HUES64 (cell line): ENCODE results near the gene DGKI.
"Not testable (repeated sequence)": the region's sequence is repeated elsewhere in the genome, so short reads cannot be mapped to it uniquely, and the experiment has no call there.

Source experiments
- H3K27ac ChIP-seq: 2 replicates; pipeline ENCODE4 v1.7.0; 2013; ENCODE audit warnings: low read depth, low read length, inconsistent platforms
- H3K27me3 ChIP-seq: 2 replicates; pipeline ENCODE4 v1.6.1; 2013; ENCODE audit warnings: mild to moderate bottlenecking, low read length; ENCODE audit not compliant: insufficient read depth
- H3K36me3 ChIP-seq: 2 replicates; pipeline ENCODE4 v1.6.1; 2013; ENCODE audit warnings: mild to moderate bottlenecking, low read length; ENCODE audit not compliant: insufficient read depth
- H3K4me1 ChIP-seq: 2 replicates; pipeline ENCODE4 v1.6.1; 2013; ENCODE audit warnings: mild to moderate bottlenecking, low read length, moderate library complexity; ENCODE audit not compliant: insufficient read depth
- H3K4me3 ChIP-seq: 2 replicates; pipeline ENCODE4 v1.5.1; 2013; ENCODE audit warnings: mild to moderate bottlenecking, low read length, moderate library complexity
- H3K9ac ChIP-seq: 2 replicates; pipeline ENCODE4 v1.6.1; 2013; ENCODE audit warnings: mild to moderate bottlenecking, low read depth, low read length
- H3K9me3 ChIP-seq: 2 replicates; pipeline ENCODE4 v1.6.1; 2013; ENCODE audit warnings: low read depth, low read length; ENCODE audit not compliant: insufficient read depth
- WGBS: fragments of 150-250, 120-280 bp; methylation state at CpG from one replicate; pipeline ENCODE4 v1.1.7; 2013; ENCODE audit warnings: missing lambda C conversion rate; 5-methylcytosine and 5-hydroxymethylcytosine counted together

Gene DGKI

GRCh38 chr7:137458399-137458798 is 388.4 kb downstream of the DGKI start:
- Histone ChIP-seq H3K4me3 (no peak overlapping the region), H3K36me3 (no peaks in the 10 kb centered on the region)
- WGBS = 96% methylated on average over 2 of the region's 2 CpGs

GRCh38 chr7:137454767-137455166 is 392.0 kb downstream of the DGKI start:
- no peaks in the 10 kb centered on the region for H3K27me3 ChIP-seq
- H3K9me3 ChIP-seq = no peaks in the 10 kb centered on the region
- H3K9ac ChIP-seq = no peak overlapping the region
- no peak overlapping the region for H3K4me3 ChIP-seq
- no peaks in the 10 kb centered on the region for H3K4me1 ChIP-seq
- 84% methylated on average over 6 of the region's 6 CpGs for WGBS
- H3K36me3 ChIP-seq = no peaks in the 10 kb centered on the region
- H3K27ac ChIP-seq = no peak overlapping the region

More at GRCh38 chr7:137458399-137458798, 388.4 kb downstream of the DGKI start:
- Histone ChIP-seq H3K4me1 (no peaks in the 10 kb centered on the region), H3K9me3 (no peaks in the 10 kb centered on the region), H3K27ac (no peak overlapping the region), H3K9ac (no peak overlapping the region), H3K27me3 (no peaks in the 10 kb centered on the region)

- Histone ChIP-seq H3K36me3 (no peaks in the 10 kb centered on the region), H3K9ac (no peak overlapping the region), H3K27me3 (no peaks in the 10 kb centered on the region), H3K4me3 (no peak overlapping the region), H3K4me1 (no peaks in the 10 kb centered on the region), H3K9me3 (no peaks in the 10 kb centered on the region), H3K27ac (no peak overlapping the region)
- WGBS = 26% methylated on average over 4 of the region's 5 CpGs
Measured at GRCh38 chr7:137454246-137454724, 392.5 kb downstream of the DGKI start.

GRCh38 chr7:137453356-137453755 is 393.4 kb downstream of the DGKI start:
- no peaks in the 10 kb centered on the region for H3K4me1 ChIP-seq
- H3K27ac ChIP-seq = no peak overlapping the region
- no peak overlapping the region for H3K4me3 ChIP-seq
- no peaks in the 10 kb centered on the region for H3K36me3 ChIP-seq
- H3K9ac ChIP-seq = no peak overlapping the region
- H3K27me3 ChIP-seq = no peaks in the 10 kb centered on the region
- no peaks in the 10 kb centered on the region for H3K9me3 ChIP-seq
- 83% methylated on average over 1 of the region's 2 CpGs for WGBS

DNA sequence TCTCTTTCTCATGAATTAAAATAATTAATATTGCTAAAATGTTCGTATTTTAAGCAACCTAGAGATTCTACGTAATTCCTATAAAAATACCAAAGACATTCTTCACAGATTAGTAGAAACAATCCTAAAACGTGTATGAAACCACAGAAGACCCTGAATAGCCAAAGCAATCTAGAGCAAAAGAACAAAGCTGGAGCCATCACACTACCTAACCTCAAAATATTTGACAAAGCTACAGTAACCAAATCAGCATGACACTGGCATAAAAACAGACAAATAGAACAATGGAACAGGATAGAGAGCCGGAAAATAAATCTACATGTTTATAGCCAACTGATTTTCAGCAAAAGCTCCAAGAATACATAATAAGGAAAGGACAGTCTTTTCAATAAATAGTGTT is 397.8 kb downstream of the DGKI start:
- Histone ChIP-seq H3K36me3 (no peaks in the 10 kb centered on the region), H3K9me3 (no peaks in the 10 kb centered on the region), H3K9ac (no peak overlapping the region), H3K27me3 (no peaks in the 10 kb centered on the region), H3K4me3 (no peak overlapping the region), H3K27ac (no peak overlapping the region), H3K4me1 (no peaks in the 10 kb centered on the region)
- 97% methylated on average over 4 of the region's 4 CpGs for WGBS

DNA sequence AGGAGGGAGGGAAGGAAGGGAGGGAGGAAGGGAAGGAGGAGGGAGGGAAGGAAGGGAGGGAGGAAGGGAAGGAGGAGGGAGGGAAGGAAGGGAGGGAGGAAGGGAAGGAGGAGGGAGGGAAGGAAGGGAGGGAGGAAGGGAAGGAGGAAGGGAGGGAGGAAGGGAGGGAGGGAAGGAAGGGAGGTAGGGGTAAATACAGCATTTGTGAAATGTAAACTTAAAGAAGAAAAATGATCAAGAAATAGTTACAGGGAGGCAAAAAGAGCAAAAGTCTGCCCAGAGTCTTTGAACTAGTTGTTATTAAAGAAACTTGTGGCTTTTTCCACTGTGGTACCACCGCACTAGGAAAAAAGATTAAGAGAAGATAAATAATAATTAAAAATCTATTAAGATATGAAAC is 398.2 kb downstream of the DGKI start:
- H3K4me1 ChIP-seq, H3K9ac ChIP-seq, H3K27ac ChIP-seq, H3K4me3 ChIP-seq, H3K36me3 ChIP-seq, H3K27me3 ChIP-seq, H3K9me3 ChIP-seq: not testable (repeated sequence)
- WGBS = no CpG with 5 or more reads among the region's 1 CpG

GRCh38 chr7:137446025-137446424 is 400.7 kb downstream of the DGKI start:
- H3K4me1 ChIP-seq = no peaks in the 10 kb centered on the region
- H3K27ac ChIP-seq = no peak overlapping the region
- 93% methylated on average over 3 of the region's 3 CpGs for WGBS
- no peaks in the 10 kb centered on the region for H3K36me3 ChIP-seq
- H3K4me3 ChIP-seq = no peak overlapping the region
- no peaks in the 10 kb centered on the region for H3K9me3 ChIP-seq
- H3K9ac ChIP-seq = no peak overlapping the region
- H3K27me3 ChIP-seq = no peaks in the 10 kb centered on the region

DNA sequence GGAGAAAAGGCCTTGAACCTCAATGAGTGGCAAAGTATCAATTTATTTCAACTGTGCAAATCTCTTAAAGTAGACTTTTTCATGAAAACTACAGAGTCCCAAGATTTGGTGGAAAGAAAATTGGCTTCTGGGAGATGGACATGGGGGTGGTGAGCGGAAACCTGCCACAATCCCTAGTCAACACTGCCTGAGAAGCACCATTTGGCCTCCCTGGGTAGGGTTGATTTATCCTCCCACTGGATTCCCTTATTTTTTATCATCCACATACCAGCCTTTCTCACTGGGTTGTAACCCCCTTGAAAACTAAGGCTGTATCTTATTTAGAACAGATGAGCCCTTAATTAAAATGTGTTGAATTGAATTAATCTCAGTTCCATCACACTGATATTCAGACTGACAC is 401.5 kb downstream of the DGKI start:
- H3K4me1 ChIP-seq = peaks cover 2% of the 10 kb centered on the region; the same call in 1 of the 2 replicates
- WGBS = 100% methylated on average over 1 of the region's 1 CpG
- H3K27ac ChIP-seq = no peak overlapping the region
- no peak overlapping the region for H3K4me3 ChIP-seq
- H3K27me3 ChIP-seq = no peaks in the 10 kb centered on the region
- no peaks in the 10 kb centered on the region for H3K36me3 ChIP-seq
- H3K9me3 ChIP-seq = no peaks in the 10 kb centered on the region
- no peak overlapping the region for H3K9ac ChIP-seq

DNA sequence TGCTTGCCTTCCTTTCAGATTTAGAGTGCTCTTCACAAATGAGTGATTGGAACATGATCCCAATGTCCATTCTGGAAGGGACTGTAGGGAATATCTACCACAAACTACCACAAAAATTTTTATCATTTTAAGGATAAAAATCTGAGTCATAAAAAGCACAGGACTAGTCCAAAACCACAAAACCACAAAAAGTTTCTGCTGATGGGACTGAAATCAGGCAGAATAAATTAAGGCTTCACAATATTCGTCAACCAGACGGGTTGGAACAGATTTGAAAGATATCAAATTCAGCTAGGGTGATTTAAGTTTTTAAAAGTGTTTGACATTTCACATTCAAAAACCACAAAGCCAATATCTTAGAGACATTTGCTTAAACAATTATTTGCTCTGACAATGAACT is 403.2 kb downstream of the DGKI start:
- H3K9ac ChIP-seq = no peak overlapping the region
- no peaks in the 10 kb centered on the region for H3K27me3 ChIP-seq
- H3K9me3 ChIP-seq = no peaks in the 10 kb centered on the region
- H3K27ac ChIP-seq = no peak overlapping the region
- 100% methylated on average over 1 of the region's 2 CpGs for WGBS
- H3K4me1 ChIP-seq = peaks cover 10% of the 10 kb centered on the region
- H3K4me3 ChIP-seq = no peak overlapping the region
- H3K36me3 ChIP-seq = no peaks in the 10 kb centered on the region

DNA sequence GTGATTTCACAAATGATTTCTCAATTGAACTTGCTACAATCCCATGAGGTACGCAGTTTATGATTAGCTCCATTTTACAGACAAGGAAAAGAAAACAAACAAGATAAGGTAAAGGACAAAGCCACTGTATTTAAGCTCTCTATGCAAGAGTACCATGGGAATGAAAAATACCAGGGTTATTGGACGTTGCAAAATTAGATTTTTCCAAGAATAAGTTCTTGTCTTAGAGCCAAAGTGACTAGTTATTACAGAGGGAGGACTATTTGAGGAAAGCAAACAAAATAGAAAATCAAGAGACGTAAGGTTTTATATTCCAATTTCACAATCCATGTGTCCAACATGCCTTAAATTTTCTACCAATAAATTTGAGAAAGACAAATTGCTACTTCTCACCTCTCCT is 405.3 kb downstream of the DGKI start:
- peaks cover 10% of the 10 kb centered on the region for H3K4me1 ChIP-seq
- WGBS = 99% methylated on average over 3 of the region's 3 CpGs
- H3K9me3 ChIP-seq = no peaks in the 10 kb centered on the region
- H3K36me3 ChIP-seq = no peaks in the 10 kb centered on the region
- H3K9ac ChIP-seq = no peak overlapping the region
- no peaks in the 10 kb centered on the region for H3K27me3 ChIP-seq
- no peak overlapping the region for H3K4me3 ChIP-seq
- no peak overlapping the region for H3K27ac ChIP-seq

DNA sequence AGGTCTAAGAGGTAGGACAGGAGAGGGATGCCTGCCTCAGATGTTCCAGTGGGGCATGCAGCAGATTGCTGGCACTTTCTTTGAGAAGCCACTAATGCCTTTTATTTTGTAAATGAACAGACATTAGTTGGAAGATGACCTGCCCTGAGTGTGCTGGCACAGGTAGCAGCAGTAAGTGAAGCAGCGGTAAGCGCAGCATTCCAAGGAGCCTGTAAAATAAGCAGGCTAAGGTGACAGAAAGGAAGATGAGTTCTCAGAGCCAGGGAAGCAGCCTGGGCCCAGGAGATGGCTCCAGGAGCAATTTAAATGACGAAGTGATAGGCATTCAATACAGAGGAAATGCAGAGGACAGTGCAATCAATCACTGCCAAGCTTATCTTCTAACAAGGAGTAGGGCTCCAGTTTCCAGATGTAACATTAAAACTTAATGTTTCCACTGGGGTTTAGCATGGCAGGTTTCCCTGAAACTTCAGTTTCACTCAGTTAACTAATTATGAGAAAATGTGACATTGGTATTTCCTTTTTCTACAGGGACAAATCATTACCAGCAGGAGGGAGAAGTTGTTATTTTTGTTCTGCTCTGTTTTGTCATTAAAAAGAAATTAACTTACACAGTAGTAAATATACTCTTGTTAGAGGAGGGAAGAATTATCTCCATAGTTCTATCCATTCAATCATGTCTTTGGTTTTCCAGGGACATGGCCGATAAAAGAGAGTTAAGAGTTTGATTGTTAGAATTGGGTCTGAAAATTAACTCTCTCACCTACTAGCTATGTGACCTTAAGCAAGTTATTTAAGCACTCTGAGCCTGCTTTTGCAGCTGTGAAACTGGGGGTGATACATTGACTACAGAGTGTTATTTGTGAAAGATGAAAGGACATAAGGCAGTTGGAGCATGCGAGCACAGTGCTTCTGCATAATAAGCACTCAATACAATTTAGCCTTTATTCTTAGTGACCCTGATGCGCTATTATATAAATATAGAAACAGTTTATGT is 406.6 kb downstream of the DGKI start:
- Histone ChIP-seq H3K9ac (no peak overlapping the region), H3K4me1 (peaks cover 10% of the 10 kb centered on the region), H3K4me3 (no peak overlapping the region), H3K27ac (no peak overlapping the region), H3K9me3 (no peaks in the 10 kb centered on the region), H3K36me3 (no peaks in the 10 kb centered on the region), H3K27me3 (no peaks in the 10 kb centered on the region)
- 78% methylated on average over 4 of the region's 6 CpGs for WGBS
